Heart left ventricle (tissue), 13 donors: ENCODE results near the gene GPR153.

Source experiments
- POLR2A ChIP-seq, 2 donors: fragments of 450-650 bp; IDR thresholded peaks; one replicate each; pipeline ENCODE4 v1.6.1; 2017; ENCODE audit warnings: antibody characterized with exemption in 2 of 2, mild to moderate bottlenecking in 2 of 2, moderate library complexity in 2 of 2
- TF ChIP-seq, protein P1 (sequence below), 12 donors: fragments of 200-600 bp; sonication (generic) in 4 of 12; IDR thresholded peaks; one replicate each; pipeline versions ENCODE4 v1.5.0 to v1.8.0; 2018 to 2022; ENCODE audit warnings: antibody characterized with exemption in 12 of 12, mild to moderate bottlenecking in 5 of 12
- donor health status: ischemic (EF 13 %, LVEDD 7.1; RV severe dilation, severe dysfunction).
- donor health status: DM: no; HTN: yes; CAD: no.
- donor health status: DM: no; HTN: no; CAD: no.
- donor health status: ischemic (EF 25% LVEDD 6.9; RV normal size, moderate dysfunction).
- donor health status: ischemic (EF 25% LVEDD 5.7; RV mildly dilated, moderate dysfunction).
- donor health status: ischemic (EF 35%, LVEDD 5.7; RV mildly dilated, moderate dysfunction).
- donor health status: nonischemic (EF 11% LVEDD 7.7; RV severe dilation, severe dysfunction).
- donor health status: DM: yes; HTN: yes; CAD: no.
- donor health status: PGD.
- donor health status: ischemic (EF 29% LVEDD 5.4; RV normal size, mild dysfunction).
- donor health status: nonischemic (EF 23%, LVEDD 6.1; RV moderate dilation, normal function).

DNA sequence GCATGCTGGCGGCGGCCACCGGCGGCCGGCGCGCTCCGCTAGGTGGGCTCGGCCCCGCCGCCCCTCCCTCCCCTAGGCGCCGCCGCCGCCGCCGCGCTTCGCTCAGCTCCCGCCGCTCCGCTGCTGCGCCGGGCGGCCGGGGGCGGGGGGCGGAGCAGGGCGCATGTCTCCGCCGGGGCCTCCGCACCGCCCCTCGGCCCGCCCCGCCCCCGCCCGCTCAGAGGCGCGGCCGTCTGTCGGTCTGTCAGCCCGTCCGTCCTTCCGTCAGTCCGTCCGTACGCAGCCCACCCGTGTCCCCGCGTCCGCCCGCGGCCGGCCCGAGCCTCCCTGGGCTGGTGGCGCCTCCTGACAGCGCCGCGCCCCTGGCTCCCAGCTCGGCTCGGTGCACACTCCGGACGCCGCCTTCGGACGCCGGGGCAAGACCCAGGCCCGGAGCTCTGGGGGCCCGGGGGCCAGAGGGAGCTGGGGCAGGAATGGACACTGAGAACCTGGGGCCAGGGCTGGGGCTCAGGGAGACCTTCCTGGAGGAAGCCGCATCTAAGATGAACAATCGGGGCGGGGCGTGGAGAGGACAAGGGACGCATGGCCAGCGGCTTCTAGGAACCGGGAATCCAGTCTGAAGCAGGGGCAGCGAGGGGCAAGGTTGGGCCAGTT lies at the start of gene GPR153:
- TF ChIP-seq, protein P1, sequence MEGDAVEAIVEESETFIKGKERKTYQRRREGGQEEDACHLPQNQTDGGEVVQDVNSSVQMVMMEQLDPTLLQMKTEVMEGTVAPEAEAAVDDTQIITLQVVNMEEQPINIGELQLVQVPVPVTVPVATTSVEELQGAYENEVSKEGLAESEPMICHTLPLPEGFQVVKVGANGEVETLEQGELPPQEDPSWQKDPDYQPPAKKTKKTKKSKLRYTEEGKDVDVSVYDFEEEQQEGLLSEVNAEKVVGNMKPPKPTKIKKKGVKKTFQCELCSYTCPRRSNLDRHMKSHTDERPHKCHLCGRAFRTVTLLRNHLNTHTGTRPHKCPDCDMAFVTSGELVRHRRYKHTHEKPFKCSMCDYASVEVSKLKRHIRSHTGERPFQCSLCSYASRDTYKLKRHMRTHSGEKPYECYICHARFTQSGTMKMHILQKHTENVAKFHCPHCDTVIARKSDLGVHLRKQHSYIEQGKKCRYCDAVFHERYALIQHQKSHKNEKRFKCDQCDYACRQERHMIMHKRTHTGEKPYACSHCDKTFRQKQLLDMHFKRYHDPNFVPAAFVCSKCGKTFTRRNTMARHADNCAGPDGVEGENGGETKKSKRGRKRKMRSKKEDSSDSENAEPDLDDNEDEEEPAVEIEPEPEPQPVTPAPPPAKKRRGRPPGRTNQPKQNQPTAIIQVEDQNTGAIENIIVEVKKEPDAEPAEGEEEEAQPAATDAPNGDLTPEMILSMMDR (IDR thresholded peaks at IDR 0.05): no peak
- no peak for TF ChIP-seq POLR2A (IDR thresholded peaks at IDR 0.05)
